BJ (cell line): ENCODE measurements around the gene RIOX2. TPM values are rescaled to one million over a fixed set of nuclear protein-coding genes. Genes with fewer than 3 reads are reported as not detected.
A peak's percentile ranks its signal among the peaks of the same experiment; 100 is the strongest.

ENCODE experiments used
- CTCF ChIA-PET: fragments of 350-600 bp; formaldehyde crosslinking; extraction: SDS; loops from one replicate; lab custom pipeline; 2021; ENCODE audit warnings: antibody characterized with exemption, inconsistent platforms; lab: Yijun Ruan, JAX
- POLR2A ChIA-PET: fragments of 300-600 bp; sonication (Branson Sonifier 250); formaldehyde crosslinking; extraction: SDS; loops from one replicate; lab custom pipeline; 2021; ENCODE audit warnings: antibody characterized with exemption; lab: Charles Lee
- DNase-seq: peaks from one replicate; pipeline ENCODE4 v3.0.0-alpha.2; 2011; ENCODE audit warnings: low read depth
- H3K27me3 ChIP-seq: 2 replicates; pipeline ENCODE4 v1.6.0; 2011; ENCODE audit warnings: low read length; ENCODE audit not compliant: control insufficient read depth, insufficient read depth
- H3K36me3 ChIP-seq: 2 replicates; pipeline ENCODE4 v1.5.1; 2011; ENCODE audit warnings: low read length; ENCODE audit not compliant: control insufficient read depth, insufficient read depth
- H3K4me3 ChIP-seq: 2 replicates; pipeline ENCODE4 v1.5.1; 2011; ENCODE audit warnings: low read depth, mild to moderate bottlenecking, control low read depth, low read length
- CTCF ChIP-seq: IDR thresholded peaks from 2 replicates; pipeline ENCODE4 v1.5.1; 2011; ENCODE audit warnings: low read depth, mild to moderate bottlenecking, control low read depth, inconsistent platforms, low read length, moderate library complexity; ENCODE audit not compliant: insufficient read depth
- polyA minus RNA-seq: library from RNA; depleted of rRNA, polyadenylated mRNA; stranded (reverse); fragments of >200 nt; gene quantifications from 2 replicates; pipeline ENCODE4 v1.2.3, GENCODE V29; 2011; rRNA and poly(A)+ RNA removed
- polyA plus RNA-seq: library from polyadenylated mRNA; depleted of rRNA; stranded (reverse); fragments of >200 nt; gene quantifications from 2 replicates; pipeline ENCODE4 v1.2.3, GENCODE V29; 2011; rRNA removed

The RIOX2 gene
- polyA plus RNA-seq (19.6 and 24.2 TPM in 2 replicates), polyA minus RNA-seq (10.8 and 23.8 TPM in 2 replicates)

- CTCF ChIA-PET = interaction anchor here (1.0 kb wide), 1 partner anchor 151 kb away, joined by 4 read pairs; the partner anchor contains the start of gene CRYBG3
- Histone ChIP-seq H3K27me3 (0 out of 2 replicates have a peak, but pooled peaks cover 2% of the 10 kb centered on the region), H3K36me3 (no peaks in the 10 kb centered on the region), H3K4me3 (peak within 1 kb of the TSS; percentile 76)
- no peak for TF ChIP-seq CTCF
- DNase-seq = no peak
- POLR2A ChIA-PET = interaction anchor here (0.5 kb wide), 1 partner anchor 203 kb away, joined by 5 read pairs; no protein-coding TSS in a partner anchor
Measured at GRCh38 chr3:97971679-97972567, at the start of gene RIOX2. Gene RIOX2 (minus strand): TSS chr3:97972431. CDS start chr3:97967593, 4,838 bp downstream.

GRCh38 chr3:98020412-98020811 is 48.2 kb upstream of the RIOX2 start:
- POLR2A ChIA-PET = no interaction called here
- DNase-seq = no peak
- Histone ChIP-seq H3K36me3 (no peaks in the 10 kb centered on the region), H3K4me3 (no peak overlapping the region), H3K27me3 (no peaks in the 10 kb centered on the region)
- no peak for TF ChIP-seq CTCF
- CTCF ChIA-PET = interaction anchor here (0.5 to 5.8 kb wide), 4 partner anchors 7 to 228 kb away, joined by 3 to 78 read pairs (median 24); no protein-coding TSS in a partner anchor

GRCh38 chr3:98018301-98018700 is 46.1 kb upstream of the RIOX2 start:
- Histone ChIP-seq H3K4me3 (no peak overlapping the region), H3K36me3 (no peaks in the 10 kb centered on the region), H3K27me3 (no peaks in the 10 kb centered on the region)
- ChIA-PET CTCF (no interaction called here), POLR2A (no interaction called here)
- no peak for DNase-seq
- TF ChIP-seq CTCF = no peak

GRCh38 chr3:98014268-98014585 is 42.0 kb upstream of the RIOX2 start:
- Histone ChIP-seq H3K36me3 (no peaks in the 10 kb centered on the region), H3K27me3 (no peaks in the 10 kb centered on the region), H3K4me3 (no peak overlapping the region)
- ChIA-PET CTCF (interaction anchor here (1.6 to 5.0 kb wide), 2 partner anchors 9 to 25 kb away, joined by 3 to 45 read pairs; no protein-coding TSS in a partner anchor), POLR2A (no interaction called here)
- TF ChIP-seq CTCF = no peak
- no peak for DNase-seq

GRCh38 chr3:98013411-98014267 is 41.4 kb upstream of the RIOX2 start:
- no peak for DNase-seq
- no peak for TF ChIP-seq CTCF
- POLR2A ChIA-PET = no interaction called here
- CTCF ChIA-PET = interaction anchor here (0.6 to 5.0 kb wide), 2 partner anchors 9 to 221 kb away, joined by 4 to 45 read pairs; no protein-coding TSS in a partner anchor
- Histone ChIP-seq H3K27me3 (no peaks in the 10 kb centered on the region), H3K4me3 (no peak overlapping the region), H3K36me3 (no peaks in the 10 kb centered on the region)
